ENCODE results near the gene SLC31A2. TPM values are rescaled to one million over a fixed set of nuclear protein-coding genes. Genes with fewer than 3 reads are reported as not detected.

SLC31A2 gene
- total and polyA plus RNA-seq, 4 donors, result 7.2 to 30.6 (median 23.8) TPM

DNA sequence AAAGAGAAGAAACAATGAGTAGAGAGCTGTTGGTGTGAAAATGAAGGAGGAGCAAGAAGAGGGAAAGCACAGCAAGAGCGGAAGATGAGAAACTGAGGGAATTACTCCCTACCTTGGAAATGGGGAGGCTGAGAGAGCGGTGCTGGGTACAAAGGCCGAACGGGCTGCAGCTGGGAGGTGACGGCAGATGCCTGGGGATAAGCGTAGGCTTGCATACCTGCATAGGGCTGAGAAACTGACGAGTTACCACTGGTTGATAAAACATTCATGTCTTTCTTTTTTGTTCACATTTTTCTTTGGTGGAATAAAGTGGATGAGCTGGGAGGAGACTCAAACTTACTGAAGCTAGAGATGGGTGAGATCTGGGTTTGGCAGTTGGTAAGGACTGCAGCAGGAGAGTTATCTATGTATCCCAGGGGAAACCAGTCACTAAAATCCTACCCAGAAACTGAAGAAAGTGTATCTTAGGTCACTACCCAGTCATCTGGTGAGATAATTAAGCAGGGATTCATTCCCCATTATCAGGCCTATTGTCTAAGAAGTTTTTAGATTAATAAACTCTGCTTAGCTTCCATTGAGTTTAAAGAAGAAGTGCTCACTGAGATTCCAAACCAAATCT, 35.4 kb downstream of the SLC31A2 start:
- Histone ChIP-seq H3K36me3 (ENCODE audit: control insufficient read depth in 4 of 4, insufficient read depth in 3 of 4, low read depth in 1 of 4, low read length in 3 of 4) (peaks cover 13 to 76% (median 69%) of the 10 kb centered on the region in 4 donors), H3K4me1 (ENCODE audit: control insufficient read depth in 4 of 4, insufficient read depth in 4 of 4, low read length in 3 of 4) (no peaks in the 10 kb centered on the region), H3K9ac (ENCODE audit: low read depth in 1 of 2, low read length in 2 of 2) (no peak overlapping the region), H3K9me3 (ENCODE audit: control insufficient read depth in 4 of 4, low read length in 3 of 4) (no peaks in the 10 kb centered on the region), H3K27me3 (ENCODE audit: control insufficient read depth in 4 of 4, insufficient read depth in 4 of 4, low read length in 3 of 4) (no peaks in the 10 kb centered on the region), H3K27ac (ENCODE audit: low read depth in 1 of 2, low read length in 2 of 2) (no peak overlapping the region), H3K4me3 (ENCODE audit: low read depth in 1 of 3, low read length in 3 of 3) (no peak overlapping the region)
- 97% methylated on average over 7 of the region's 7 CpGs for WGBS
- TF ChIP-seq, protein P1, sequence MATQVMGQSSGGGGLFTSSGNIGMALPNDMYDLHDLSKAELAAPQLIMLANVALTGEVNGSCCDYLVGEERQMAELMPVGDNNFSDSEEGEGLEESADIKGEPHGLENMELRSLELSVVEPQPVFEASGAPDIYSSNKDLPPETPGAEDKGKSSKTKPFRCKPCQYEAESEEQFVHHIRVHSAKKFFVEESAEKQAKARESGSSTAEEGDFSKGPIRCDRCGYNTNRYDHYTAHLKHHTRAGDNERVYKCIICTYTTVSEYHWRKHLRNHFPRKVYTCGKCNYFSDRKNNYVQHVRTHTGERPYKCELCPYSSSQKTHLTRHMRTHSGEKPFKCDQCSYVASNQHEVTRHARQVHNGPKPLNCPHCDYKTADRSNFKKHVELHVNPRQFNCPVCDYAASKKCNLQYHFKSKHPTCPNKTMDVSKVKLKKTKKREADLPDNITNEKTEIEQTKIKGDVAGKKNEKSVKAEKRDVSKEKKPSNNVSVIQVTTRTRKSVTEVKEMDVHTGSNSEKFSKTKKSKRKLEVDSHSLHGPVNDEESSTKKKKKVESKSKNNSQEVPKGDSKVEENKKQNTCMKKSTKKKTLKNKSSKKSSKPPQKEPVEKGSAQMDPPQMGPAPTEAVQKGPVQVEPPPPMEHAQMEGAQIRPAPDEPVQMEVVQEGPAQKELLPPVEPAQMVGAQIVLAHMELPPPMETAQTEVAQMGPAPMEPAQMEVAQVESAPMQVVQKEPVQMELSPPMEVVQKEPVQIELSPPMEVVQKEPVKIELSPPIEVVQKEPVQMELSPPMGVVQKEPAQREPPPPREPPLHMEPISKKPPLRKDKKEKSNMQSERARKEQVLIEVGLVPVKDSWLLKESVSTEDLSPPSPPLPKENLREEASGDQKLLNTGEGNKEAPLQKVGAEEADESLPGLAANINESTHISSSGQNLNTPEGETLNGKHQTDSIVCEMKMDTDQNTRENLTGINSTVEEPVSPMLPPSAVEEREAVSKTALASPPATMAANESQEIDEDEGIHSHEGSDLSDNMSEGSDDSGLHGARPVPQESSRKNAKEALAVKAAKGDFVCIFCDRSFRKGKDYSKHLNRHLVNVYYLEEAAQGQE (IDR thresholded peaks at IDR 0.05), result no peak
- TF ChIP-seq FOXA1 (IDR thresholded peaks at IDR 0.05), result no peak
- no peak for TF ChIP-seq JUND (IDR thresholded peaks at IDR 0.05)
- TF ChIP-seq RXRA (IDR thresholded peaks at IDR 0.05), result no peak
- no peak for TF ChIP-seq HNF4G (IDR thresholded peaks at IDR 0.05)
- TF ChIP-seq, protein P2, sequence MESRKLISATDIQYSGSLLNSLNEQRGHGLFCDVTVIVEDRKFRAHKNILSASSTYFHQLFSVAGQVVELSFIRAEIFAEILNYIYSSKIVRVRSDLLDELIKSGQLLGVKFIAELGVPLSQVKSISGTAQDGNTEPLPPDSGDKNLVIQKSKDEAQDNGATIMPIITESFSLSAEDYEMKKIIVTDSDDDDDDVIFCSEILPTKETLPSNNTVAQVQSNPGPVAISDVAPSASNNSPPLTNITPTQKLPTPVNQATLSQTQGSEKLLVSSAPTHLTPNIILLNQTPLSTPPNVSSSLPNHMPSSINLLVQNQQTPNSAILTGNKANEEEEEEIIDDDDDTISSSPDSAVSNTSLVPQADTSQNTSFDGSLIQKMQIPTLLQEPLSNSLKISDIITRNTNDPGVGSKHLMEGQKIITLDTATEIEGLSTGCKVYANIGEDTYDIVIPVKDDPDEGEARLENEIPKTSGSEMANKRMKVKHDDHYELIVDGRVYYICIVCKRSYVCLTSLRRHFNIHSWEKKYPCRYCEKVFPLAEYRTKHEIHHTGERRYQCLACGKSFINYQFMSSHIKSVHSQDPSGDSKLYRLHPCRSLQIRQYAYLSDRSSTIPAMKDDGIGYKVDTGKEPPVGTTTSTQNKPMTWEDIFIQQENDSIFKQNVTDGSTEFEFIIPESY (IDR thresholded peaks at IDR 0.05), result no peak
- no peak for TF ChIP-seq TAF1 (conservative IDR thresholded peaks at IDR 0.05)
- TF ChIP-seq, protein P3, sequence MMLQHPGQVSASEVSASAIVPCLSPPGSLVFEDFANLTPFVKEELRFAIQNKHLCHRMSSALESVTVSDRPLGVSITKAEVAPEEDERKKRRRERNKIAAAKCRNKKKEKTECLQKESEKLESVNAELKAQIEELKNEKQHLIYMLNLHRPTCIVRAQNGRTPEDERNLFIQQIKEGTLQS (IDR thresholded peaks at IDR 0.05), result no peak
- TF ChIP-seq RAD21 (IDR thresholded peaks at IDR 0.05), result no peak
- TF ChIP-seq EGR1 (IDR thresholded peaks at IDR 0.05; ENCODE audit: low read depth in 2 of 2), result no peak
- no peak for TF ChIP-seq SP1 (IDR thresholded peaks at IDR 0.05)
- TF ChIP-seq YY1 (IDR thresholded peaks at IDR 0.05), result no peak
- no peak for TF ChIP-seq GABPA (IDR thresholded peaks at IDR 0.05 in 1 of 2, conservative IDR thresholded peaks at IDR 0.05 in 1 of 2)
- TF ChIP-seq, protein P4, sequence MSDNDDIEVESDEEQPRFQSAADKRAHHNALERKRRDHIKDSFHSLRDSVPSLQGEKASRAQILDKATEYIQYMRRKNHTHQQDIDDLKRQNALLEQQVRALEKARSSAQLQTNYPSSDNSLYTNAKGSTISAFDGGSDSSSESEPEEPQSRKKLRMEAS (IDR thresholded peaks at IDR 0.05), result no peak
- no peak for TF ChIP-seq NR2F2 (IDR thresholded peaks at IDR 0.05)
- TF ChIP-seq HNF4A (conservative IDR thresholded peaks at IDR 0.05), result no peak
- TF ChIP-seq FOXA2 (IDR thresholded peaks at IDR 0.05), result no peak
- DNase-seq (ENCODE audit: low spot score), result no peak

DNA sequence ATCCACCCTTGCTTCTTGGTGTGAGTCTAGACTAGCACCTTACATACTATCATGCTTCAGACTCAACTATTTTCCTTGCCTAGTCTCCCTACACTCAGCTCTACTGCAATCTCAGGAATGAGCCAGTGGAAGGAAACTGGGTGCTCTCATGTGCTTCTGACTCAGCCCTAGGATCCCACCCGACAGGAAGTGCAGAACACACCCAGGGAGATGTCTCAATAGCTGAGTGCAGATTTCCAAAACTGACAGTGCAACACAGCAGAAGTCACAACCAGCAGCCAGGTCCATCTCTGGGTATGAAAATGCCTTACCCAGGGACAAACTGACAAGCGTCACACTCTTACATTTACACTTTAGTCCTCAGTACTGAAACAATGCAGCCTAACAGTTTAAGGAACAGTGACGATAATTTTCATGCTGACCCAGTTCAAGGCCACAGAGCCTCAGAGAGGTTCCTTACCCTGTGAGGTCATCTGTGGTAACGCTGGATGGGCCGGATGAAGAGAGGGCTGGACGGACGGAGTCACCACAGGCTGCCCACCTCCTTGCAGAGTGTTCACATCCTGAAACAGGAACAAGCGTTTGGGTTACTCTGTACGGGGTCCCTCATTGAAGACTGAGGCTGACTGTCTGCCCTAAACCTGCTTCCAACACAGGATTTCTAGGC, 37.3 kb downstream of the SLC31A2 start:
- H3K36me3 ChIP-seq (ENCODE audit: control insufficient read depth in 4 of 4, insufficient read depth in 3 of 4, low read depth in 1 of 4, low read length in 3 of 4), result peaks cover 11 to 67% (median 57%) of the 10 kb centered on the region in 4 donors
- WGBS, result 74% methylated on average over 9 of the region's 9 CpGs
- TF ChIP-seq NR2F2 (IDR thresholded peaks at IDR 0.05) (peak; percentile 17), HNF4A (conservative IDR thresholded peaks at IDR 0.05) (no peak), HNF4G (IDR thresholded peaks at IDR 0.05) (no peak), SP1 (IDR thresholded peaks at IDR 0.05) (peak; percentile 6), GABPA (IDR thresholded peaks at IDR 0.05 in 1 of 2, conservative IDR thresholded peaks at IDR 0.05 in 1 of 2) (no peak), RAD21 (IDR thresholded peaks at IDR 0.05) (no peak), FOXA2 (IDR thresholded peaks at IDR 0.05) (no peak), JUND (IDR thresholded peaks at IDR 0.05) (peak in 1 of 2 donors; percentile 28)
- TF ChIP-seq, protein P4 (IDR thresholded peaks at IDR 0.05), result no peak
- TF ChIP-seq, protein P3 (IDR thresholded peaks at IDR 0.05), result no peak
- no peaks in the 10 kb centered on the region for H3K9me3 ChIP-seq (ENCODE audit: control insufficient read depth in 4 of 4, low read length in 3 of 4)
- H3K4me1 ChIP-seq (ENCODE audit: control insufficient read depth in 4 of 4, insufficient read depth in 4 of 4, low read length in 3 of 4), result peaks cover 0 to 1% (median 0%) of the 10 kb centered on the region in 4 donors
- no peak for DNase-seq (ENCODE audit: low spot score)
- no peaks in the 10 kb centered on the region for H3K27me3 ChIP-seq (ENCODE audit: control insufficient read depth in 4 of 4, insufficient read depth in 4 of 4, low read length in 3 of 4)
- peak overlapping the region; percentile 4 to 9 for H3K27ac ChIP-seq (ENCODE audit: low read depth in 1 of 2, low read length in 2 of 2)
- H3K4me3 ChIP-seq (ENCODE audit: low read depth in 1 of 3, low read length in 3 of 3), result no peak overlapping the region
- no peak overlapping the region for H3K9ac ChIP-seq (ENCODE audit: low read depth in 1 of 2, low read length in 2 of 2)
